Spleen (tissue), 11 donors: ENCODE data around the gene RASGEF1B. TPM values are rescaled to one million over a fixed set of nuclear protein-coding genes. Genes with fewer than 3 reads are reported as not detected.

Source experiments
- DNase-seq: peaks from one replicate; pipeline ENCODE4 v3.0.0-alpha.2; 2020
- H3K27ac ChIP-seq, 8 donors: fragments of 200-600 bp; sonication (generic) in 7 of 8; 1 replicate in 4 of 8; 2 replicates in 4 of 8; pipeline versions ENCODE4 v1.5.0 to v1.8.0; 2016 to 2021; ENCODE audit warnings: inconsistent platforms in 4 of 8, mild to moderate bottlenecking in 4 of 8, moderate library complexity in 1 of 8
- H3K27me3 ChIP-seq, 7 donors: fragments of 200-600 bp; sonication (generic) in 6 of 7; replicated peaks in 1 of 7; 1 replicate in 4 of 7; 2 replicates in 3 of 7; pipeline versions ENCODE4 v1.5.0 to v1.8.0; 2016 to 2021; ENCODE audit warnings: inconsistent platforms in 3 of 7, mild to moderate bottlenecking in 1 of 7
- H3K36me3 ChIP-seq, 6 donors: fragments of 200-600 bp; sonication (generic) in 5 of 6; 1 replicate in 4 of 6; 2 replicates in 2 of 6; pipeline versions ENCODE4 v1.5.0 to v1.8.0; 2016 to 2021; ENCODE audit warnings: inconsistent platforms in 2 of 6
- H3K4me1 ChIP-seq, 6 donors: fragments of 200-600 bp; sonication (generic) in 5 of 6; 1 replicate in 3 of 6; 2 replicates in 3 of 6; pipeline versions ENCODE4 v1.5.0 to v1.8.0; 2016 to 2021; ENCODE audit warnings: inconsistent platforms in 3 of 6
- H3K4me3 ChIP-seq, 8 donors: fragments of 200-600 bp; sonication (generic) in 7 of 8; 1 replicate in 4 of 8; 2 replicates in 4 of 8; pipeline versions ENCODE4 v1.5.0 to v1.8.0; 2016 to 2021; ENCODE audit warnings: inconsistent platforms in 4 of 8, mild to moderate bottlenecking in 4 of 8, moderate library complexity in 2 of 8
- H3K9me3 ChIP-seq, 8 donors: fragments of 200-600 bp; sonication (generic) in 7 of 8; 1 replicate in 4 of 8; 2 replicates in 4 of 8; pipeline versions ENCODE4 v1.5.0 to v1.8.0; 2016 to 2021; ENCODE audit warnings: inconsistent platforms in 4 of 8
- CTCF ChIP-seq, 11 experiments: fragments of 200-600 bp in 7 of 11; fragments of 450-650 bp in 4 of 11; sonication (generic) in 4 of 11; IDR thresholded peaks in 8 of 11; conservative IDR thresholded peaks in 3 of 11; 1 replicate in 7 of 11; 2 replicates in 4 of 11; pipeline versions ENCODE4 v1.4.0 to v1.8.0; 2016 to 2021; ENCODE audit warnings: antibody characterized with exemption in 11 of 11, inconsistent platforms in 4 of 11, mild to moderate bottlenecking in 1 of 11
- POLR2A ChIP-seq, 3 donors: fragments of 450-650 bp; IDR thresholded peaks; one replicate each; pipeline ENCODE4 v1.5.1; 2017; ENCODE audit warnings: antibody characterized with exemption in 3 of 3, mild to moderate bottlenecking in 1 of 3
- POLR2AphosphoS5 ChIP-seq, 3 donors: sonication (generic); formaldehyde crosslinking; IDR thresholded peaks; one replicate each; pipeline ENCODE4 v1.5.1; 2017; ENCODE audit warnings: antibody characterized with exemption in 3 of 3
- WGBS, 5 donors: extraction: QIAGEN DNeasy Blood & Tissue Kit in 3 of 5; methylation state at CpG; one replicate each; pipeline versions ENCODE4 v1.1.5 to v1.1.7; 2013 to 2018; 5-methylcytosine and 5-hydroxymethylcytosine counted together
- intact Hi-C: fragments of 100-400 bp; cut with DNase I; formaldehyde crosslinking; loops from one replicate; pipeline ENCODE4 v1.15.0; 2023; ENCODE audit warnings: low total_unique reads
- polyA plus RNA-seq, 3 donors: library from polyadenylated mRNA; stranded (reverse); fragments of 200-250 nt; gene quantifications; one replicate each; pipeline ENCODE4 v1.2.1, GENCODE V29; 2013
- total RNA-seq, 7 donors: library from RNA; depleted of rRNA in 3 of 7; stranded (reverse); fragments of >200 nt in 3 of 7; fragmentation: NEBNext Ultra II Directional in 4 of 7; extraction: Animal tissue kit (Norgen Biotek cat#: 25700) in 4 of 7; gene quantifications; one replicate each; pipeline versions ENCODE4 v1.1.0 to v1.2.1, GENCODE V29; 2016 to 2021
- donor health status: healthy with polysubstance abuse.
- donor health status: DM: no; HTN: no; CAD: no; lungs with moderate emphysema.
- donor health status: DM: no; HTN: no; CAD: no.
- donor health status: Bipolar disorder and iron deficiency.
- donor health status: healthy.
- donor health status: DM: no; HTN: no; CAD: no.
- donor health status: DM: yes; HTN: yes; CAD: no.

RASGEF1B gene
- total and polyA plus RNA-seq, 10 donors = 9.4 to 69.5 (median 32.0) TPM

- Histone ChIP-seq H3K4me3 (no peak overlapping the region), H3K9me3 (no peaks in the 10 kb centered on the region), H3K27me3 (no peaks in the 10 kb centered on the region), H3K36me3 (no peaks in the 10 kb centered on the region), H3K27ac (no peak overlapping the region), H3K4me1 (peaks cover 12 to 70% (median 32%) of the 10 kb centered on the region in 6 donors)
- no peak for TF ChIP-seq CTCF (IDR thresholded peaks at IDR 0.05 in 8 of 11, conservative IDR thresholded peaks at IDR 0.05 in 3 of 11)
- no peak for TF ChIP-seq POLR2AphosphoS5 (IDR thresholded peaks at IDR 0.05)
- no peak for TF ChIP-seq POLR2A (IDR thresholded peaks at IDR 0.05)
- 96 to 100% (median 100%) methylated on average over 2 of the region's 2 CpGs for WGBS, 5 donors
- no peak for DNase-seq
- intact Hi-C loops = no loop called here
These were observed 26.3 kb upstream of the RASGEF1B start for GRCh38 chr4:81498046-81498445.

- no peak for TF ChIP-seq CTCF (IDR thresholded peaks at IDR 0.05 in 8 of 11, conservative IDR thresholded peaks at IDR 0.05 in 3 of 11)
- no peak for TF ChIP-seq POLR2AphosphoS5 (IDR thresholded peaks at IDR 0.05)
- no peak for TF ChIP-seq POLR2A (IDR thresholded peaks at IDR 0.05)
- DNase-seq = no peak
These were observed 23.6 kb upstream of the RASGEF1B start for GRCh38 chr4:81495345-81495744.

GRCh38 chr4:81494031-81494431 lies 22.3 kb upstream of the RASGEF1B start:
- peaks cover 28 to 62% (median 48%) of the 10 kb centered on the region in 6 donors for H3K4me1 ChIP-seq
- TF ChIP-seq POLR2A (IDR thresholded peaks at IDR 0.05) (no peak), POLR2AphosphoS5 (IDR thresholded peaks at IDR 0.05) (no peak), CTCF (IDR thresholded peaks at IDR 0.05 in 8 of 11, conservative IDR thresholded peaks at IDR 0.05 in 3 of 11) (no peak)
- 0 to 2% (median 0%) methylated on average over 1 of the region's 1 CpG for WGBS, 5 donors
- H3K4me3 ChIP-seq = peak overlapping the region in 3 of 8 donors; percentile 16 to 57 (median 36)
- intact Hi-C loops = no loop called here
- peaks cover 0 to 11% (median 7%) of the 10 kb centered on the region in 8 donors for H3K9me3 ChIP-seq
- no peaks in the 10 kb centered on the region for H3K27me3 ChIP-seq
- no peaks in the 10 kb centered on the region for H3K36me3 ChIP-seq
- no peak for DNase-seq
- peak overlapping the region in 7 of 8 donors; percentile 47 to 83 (median 77) for H3K27ac ChIP-seq

More at GRCh38 chr4:81495345-81495744, 23.6 kb upstream of the RASGEF1B start:
- Histone ChIP-seq H3K9me3 (peaks cover 0 to 11% (median 7%) of the 10 kb centered on the region in 8 donors), H3K27me3 (no peaks in the 10 kb centered on the region), H3K36me3 (no peaks in the 10 kb centered on the region), H3K4me1 (peaks cover 28 to 72% (median 48%) of the 10 kb centered on the region in 6 donors), H3K27ac (peak overlapping the region in 5 of 8 donors; percentile 10 to 77 (median 77)), H3K4me3 (no peak overlapping the region)
- intact Hi-C loops = no loop called here

GRCh38 chr4:81492606-81493230 lies 21.0 kb upstream of the RASGEF1B start:
- Histone ChIP-seq H3K36me3 (no peaks in the 10 kb centered on the region), H3K27ac (peak overlapping the region; percentile 55 to 83 (median 74)), H3K4me3 (no peak overlapping the region), H3K4me1 (peaks cover 28 to 61% (median 48%) of the 10 kb centered on the region in 6 donors), H3K27me3 (no peaks in the 10 kb centered on the region), H3K9me3 (peaks cover 0 to 11% (median 7%) of the 10 kb centered on the region in 8 donors)
- WGBS, 5 donors = 60 to 81% (median 72%) methylated on average over 1 of the region's 1 CpG
- TF ChIP-seq POLR2AphosphoS5 (IDR thresholded peaks at IDR 0.05) (no peak), POLR2A (IDR thresholded peaks at IDR 0.05) (no peak), CTCF (IDR thresholded peaks at IDR 0.05 in 8 of 11, conservative IDR thresholded peaks at IDR 0.05 in 3 of 11) (no peak)
- DNase-seq = no peak
- intact Hi-C loops = no loop called here
